H9 (cell line): ENCODE data around the gene HNRNPK. TPM values are rescaled to one million over a fixed set of nuclear protein-coding genes. Genes with fewer than 3 reads are reported as not detected.

Experiments used
- DNase-seq: peaks from one replicate; pipeline ENCODE4 v3.0.0-alpha.2; 2017
- H2AFZ ChIP-seq: one replicate; pipeline ENCODE4 v1.6.1; 2013; ENCODE audit warnings: mild to moderate bottlenecking, low read length, control low read depth, moderate library complexity
- H2AK5ac ChIP-seq: 2 replicates; pipeline ENCODE4 v1.6.1; 2013; ENCODE audit warnings: low read length, control low read depth, mixed read lengths; ENCODE audit not compliant: insufficient read length
- H2BK120ac ChIP-seq: one replicate; pipeline ENCODE4 v1.6.1; 2013; ENCODE audit warnings: low read depth, mild to moderate bottlenecking, low read length, control low read depth, inconsistent platforms; ENCODE audit not compliant: poor library complexity, severe bottlenecking
- H2BK12ac ChIP-seq: 2 replicates; pipeline ENCODE4 v1.6.1; 2013; ENCODE audit warnings: low read length, control low read depth, mixed read lengths, low read depth; ENCODE audit not compliant: insufficient read length
- H2BK15ac ChIP-seq: 2 replicates; pipeline ENCODE4 v1.6.1; 2013; ENCODE audit warnings: low read depth, low read length, control low read depth
- H2BK20ac ChIP-seq: one replicate; pipeline ENCODE4 v1.6.1; 2013; ENCODE audit warnings: low read depth, mild to moderate bottlenecking, low read length, control low read depth, inconsistent platforms; ENCODE audit not compliant: poor library complexity, severe bottlenecking
- H2BK5ac ChIP-seq: 2 replicates; pipeline ENCODE4 v1.6.1; 2013; ENCODE audit warnings: low read length, control low read depth, mixed read lengths; ENCODE audit not compliant: insufficient read length
- H3K14ac ChIP-seq: 2 replicates; pipeline ENCODE4 v1.6.1; 2013; ENCODE audit warnings: low read length, control low read depth; ENCODE audit not compliant: insufficient read depth
- H3K18ac ChIP-seq: 2 replicates; pipeline ENCODE4 v1.6.1; 2013; ENCODE audit warnings: low read depth, mild to moderate bottlenecking, mixed read lengths, low read length, control low read depth; ENCODE audit not compliant: insufficient read length
- H3K23ac ChIP-seq: 2 replicates; pipeline ENCODE4 v1.6.1; 2013; ENCODE audit warnings: low read length, control low read depth, mixed read lengths, low read depth; ENCODE audit not compliant: insufficient read length
- H3K23me2 ChIP-seq: 2 replicates; pipeline ENCODE4 v1.6.1; 2013; ENCODE audit warnings: low read depth, mild to moderate bottlenecking, mixed read lengths, low read length, control low read depth; ENCODE audit not compliant: insufficient read length, poor library complexity, severe bottlenecking
- H3K27ac ChIP-seq: 2 replicates; pipeline ENCODE4 v1.5.1; 2013; ENCODE audit warnings: low read length, control low read depth, mixed read lengths, low read depth; ENCODE audit not compliant: insufficient read length
- H3K27me3 ChIP-seq: 2 replicates; pipeline ENCODE4 v1.6.1; 2013; ENCODE audit warnings: low read length, control low read depth, inconsistent platforms; ENCODE audit not compliant: insufficient read depth
- H3K4ac ChIP-seq: 2 replicates; pipeline ENCODE4 v1.6.1; 2013; ENCODE audit warnings: low read depth, mild to moderate bottlenecking, control low read depth, inconsistent platforms, low read length, moderate library complexity
- H3K4me1 ChIP-seq: 2 replicates; pipeline ENCODE4 v1.6.1; 2013; ENCODE audit warnings: low read length, control low read depth, inconsistent platforms; ENCODE audit not compliant: insufficient read depth
- H3K4me2 ChIP-seq: 2 replicates; pipeline ENCODE4 v1.6.1; 2013; ENCODE audit warnings: low read length, control low read depth, mixed read lengths; ENCODE audit not compliant: insufficient read length, insufficient read depth
- H3K56ac ChIP-seq: 2 replicates; pipeline ENCODE4 v1.6.1; 2013; ENCODE audit warnings: low read depth, mild to moderate bottlenecking, mixed read lengths, low read length, control low read depth; ENCODE audit not compliant: insufficient read length
- H3K79me1 ChIP-seq: 2 replicates; pipeline ENCODE4 v1.6.1; 2013; ENCODE audit warnings: low read depth, mild to moderate bottlenecking, moderate library complexity, low read length, control low read depth, inconsistent platforms; ENCODE audit not compliant: insufficient read depth, poor library complexity, severe bottlenecking
- H3K79me2 ChIP-seq: 2 replicates; pipeline ENCODE4 v1.6.1; 2013; ENCODE audit warnings: low read length, control low read depth, inconsistent platforms; ENCODE audit not compliant: insufficient read depth
- H3K9ac ChIP-seq: 2 replicates; pipeline ENCODE4 v1.6.1; 2013; ENCODE audit warnings: low read length, control low read depth, mixed read lengths; ENCODE audit not compliant: insufficient read length; ENCODE audit errors: extremely low read depth
- H3K9me3 ChIP-seq: one replicate; pipeline ENCODE4 v1.6.1; 2013; ENCODE audit warnings: low read depth, low read length, inconsistent platforms; ENCODE audit not compliant: control insufficient read depth
- H3T11ph ChIP-seq: one replicate; pipeline ENCODE4 v1.6.1; 2013; ENCODE audit warnings: mild to moderate bottlenecking, low read length, control low read depth, inconsistent platforms
- H4K20me1 ChIP-seq: one replicate; pipeline ENCODE4 v1.6.1; 2013; ENCODE audit not compliant: control insufficient read depth, insufficient read length, insufficient read depth
- H4K5ac ChIP-seq: 2 replicates; pipeline ENCODE4 v1.6.1; 2013; ENCODE audit warnings: low read depth, mild to moderate bottlenecking, mixed read lengths, low read length, control low read depth; ENCODE audit not compliant: insufficient read length
- H4K8ac ChIP-seq: replicated peaks from 2 replicates; pipeline ENCODE4 v1.6.1; 2013; ENCODE audit warnings: low read length, control low read depth, mixed read lengths, low read depth; ENCODE audit not compliant: insufficient read length
- H4K91ac ChIP-seq: 2 replicates; pipeline ENCODE4 v1.6.1; 2013; ENCODE audit warnings: low read depth, mild to moderate bottlenecking, moderate library complexity, mixed read lengths, low read length, control low read depth; ENCODE audit not compliant: insufficient read length
- H3K27ac Mint-ChIP-seq, 3 experiments: 2 replicates in 2 of 3; 3 replicates in 1 of 3; pipeline ENCODE4 v1.8.0; 2020 to 2021; ENCODE audit warnings: mixed read lengths in 3 of 3, mild to moderate bottlenecking in 1 of 3, moderate library complexity in 1 of 3
- H3K27me3 Mint-ChIP-seq: 2 replicates; pipeline ENCODE4 v1.8.0; 2021; ENCODE audit warnings: low read depth, mild to moderate bottlenecking, moderate library complexity, mixed read lengths
- H3K36me3 Mint-ChIP-seq, 3 experiments: 2 replicates in 2 of 3; 3 replicates in 1 of 3; pipeline ENCODE4 v1.8.0; 2020 to 2021; ENCODE audit warnings: low read depth in 3 of 3, mixed read lengths in 3 of 3; ENCODE audit not compliant: insufficient read depth in 1 of 3
- H3K4me1 Mint-ChIP-seq, 2 experiments: 2 replicates each; pipeline ENCODE4 v1.8.0; 2020; ENCODE audit warnings: mixed read lengths in 2 of 2
- H3K4me3 Mint-ChIP-seq, 2 experiments: 2 replicates in 1 of 2; 3 replicates in 1 of 2; pipeline ENCODE4 v1.8.0; 2020 to 2021; ENCODE audit warnings: mild to moderate bottlenecking in 2 of 2, mixed read lengths in 2 of 2, moderate library complexity in 1 of 2
- H3K9me3 Mint-ChIP-seq, 2 experiments: 2 replicates in 1 of 2; 3 replicates in 1 of 2; pipeline ENCODE4 v1.8.0; 2020; ENCODE audit warnings: mild to moderate bottlenecking in 2 of 2, mixed read lengths in 2 of 2, moderate library complexity in 1 of 2
- total RNA-seq: library from RNA; stranded (reverse); gene quantifications from 2 replicates; pipeline ENCODE4 v1.2.1, GENCODE V29; 2021
- TF ChIP-seq, protein P1 (sequence below): fragments of 200-600 bp; sonication (generic); conservative IDR thresholded peaks from 3 replicates; pipeline ENCODE4 v1.8.0; 2021; ENCODE audit warnings: antibody characterized with exemption, mild to moderate bottlenecking

Gene HNRNPK
- total RNA-seq, 1 experiment from 2014 or later = 790 TPM

- peaks cover 8% of the 10 kb centered on the region for H3K79me1 ChIP-seq
- no peaks in the 10 kb centered on the region for H3K9me3 ChIP-seq
- H3K4me1 ChIP-seq = no peaks in the 10 kb centered on the region
- Mint-ChIP-seq H3K4me1 (peaks cover 1 to 5% of the 10 kb centered on the region in 2 experiments; a peak in 1 of 4 replicates), H3K36me3 (peaks cover 14 to 28% (median 23%) of the 10 kb centered on the region in 3 experiments), H3K27me3 (no peaks in the 10 kb centered on the region), H3K4me3 (no peak overlapping the region), H3K9me3 (no peaks in the 10 kb centered on the region), H3K27ac (no peak overlapping the region)
- no peak overlapping the region for H4K8ac ChIP-seq
- no peak overlapping the region for H3K27ac ChIP-seq
- H2AK5ac ChIP-seq = no peak overlapping the region
- H2BK12ac ChIP-seq = no peak overlapping the region
- no peak overlapping the region for H3K56ac ChIP-seq
- H4K91ac ChIP-seq = no peak overlapping the region
- DNase-seq = no peak
- no peak overlapping the region for H2BK120ac ChIP-seq
- H3K14ac ChIP-seq = no peak overlapping the region
- no peaks in the 10 kb centered on the region for H4K20me1 ChIP-seq
- H3K4me2 ChIP-seq = no peak overlapping the region
- no peaks in the 10 kb centered on the region for H3K23me2 ChIP-seq
- no peak overlapping the region for H3K9ac ChIP-seq
- H3K27me3 ChIP-seq = no peaks in the 10 kb centered on the region
- TF ChIP-seq, protein P1, sequence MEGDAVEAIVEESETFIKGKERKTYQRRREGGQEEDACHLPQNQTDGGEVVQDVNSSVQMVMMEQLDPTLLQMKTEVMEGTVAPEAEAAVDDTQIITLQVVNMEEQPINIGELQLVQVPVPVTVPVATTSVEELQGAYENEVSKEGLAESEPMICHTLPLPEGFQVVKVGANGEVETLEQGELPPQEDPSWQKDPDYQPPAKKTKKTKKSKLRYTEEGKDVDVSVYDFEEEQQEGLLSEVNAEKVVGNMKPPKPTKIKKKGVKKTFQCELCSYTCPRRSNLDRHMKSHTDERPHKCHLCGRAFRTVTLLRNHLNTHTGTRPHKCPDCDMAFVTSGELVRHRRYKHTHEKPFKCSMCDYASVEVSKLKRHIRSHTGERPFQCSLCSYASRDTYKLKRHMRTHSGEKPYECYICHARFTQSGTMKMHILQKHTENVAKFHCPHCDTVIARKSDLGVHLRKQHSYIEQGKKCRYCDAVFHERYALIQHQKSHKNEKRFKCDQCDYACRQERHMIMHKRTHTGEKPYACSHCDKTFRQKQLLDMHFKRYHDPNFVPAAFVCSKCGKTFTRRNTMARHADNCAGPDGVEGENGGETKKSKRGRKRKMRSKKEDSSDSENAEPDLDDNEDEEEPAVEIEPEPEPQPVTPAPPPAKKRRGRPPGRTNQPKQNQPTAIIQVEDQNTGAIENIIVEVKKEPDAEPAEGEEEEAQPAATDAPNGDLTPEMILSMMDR = no peak
- H2BK20ac ChIP-seq = no peak overlapping the region
- no peak overlapping the region for H3K4ac ChIP-seq
- no peak overlapping the region for H3K23ac ChIP-seq
- H3K18ac ChIP-seq = no peak overlapping the region
- H2BK5ac ChIP-seq = no peak overlapping the region
- H2AFZ ChIP-seq = no peak overlapping the region
- H3T11ph ChIP-seq = no peak overlapping the region
- H3K79me2 ChIP-seq = peaks cover 10% of the 10 kb centered on the region; the same call in 1 of the 2 replicates
- no peak overlapping the region for H2BK15ac ChIP-seq
- no peak overlapping the region for H4K5ac ChIP-seq
Observed at GRCh38 chr9:83992901-83993300, 12.9 kb upstream of the HNRNPK start.
